AG08395 (cell line): ENCODE measurements around the gene NUDT9.
"Not testable (repeated sequence)": the region's sequence is repeated elsewhere in the genome, so short reads cannot be mapped to it uniquely, and the experiment has no call there.

Source experiments
- DNase-seq: peaks from one replicate; pipeline ENCODE4 v3.0.0; 2012; ENCODE audit warnings: mixed read lengths, low spot score

NUDT9 gene

DNA sequence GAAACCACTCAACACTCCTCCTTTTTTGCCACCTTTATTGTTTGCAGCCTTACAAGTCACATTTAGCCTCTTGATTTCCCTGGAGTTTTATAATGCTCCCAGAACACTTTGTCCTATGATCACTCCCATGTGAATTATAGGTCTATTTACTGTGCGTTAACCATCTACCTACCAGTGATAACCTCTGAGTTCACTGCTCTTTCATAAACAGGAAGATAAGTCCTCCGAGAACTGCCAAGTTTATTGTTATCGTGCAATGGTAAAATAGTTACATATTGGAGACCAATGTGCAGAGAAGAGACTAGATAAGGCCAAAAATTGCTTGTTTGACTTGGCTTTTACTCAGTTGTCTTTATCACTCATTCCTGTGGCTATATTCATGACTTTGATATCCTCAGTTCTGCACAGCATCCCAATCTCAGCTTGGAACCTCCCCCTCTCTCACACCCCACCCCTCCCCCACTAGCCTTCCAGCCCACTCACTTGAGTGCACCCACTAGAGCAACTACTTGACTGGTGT, 12.9 kb upstream of the NUDT9 start:
- no peak for DNase-seq

DNA sequence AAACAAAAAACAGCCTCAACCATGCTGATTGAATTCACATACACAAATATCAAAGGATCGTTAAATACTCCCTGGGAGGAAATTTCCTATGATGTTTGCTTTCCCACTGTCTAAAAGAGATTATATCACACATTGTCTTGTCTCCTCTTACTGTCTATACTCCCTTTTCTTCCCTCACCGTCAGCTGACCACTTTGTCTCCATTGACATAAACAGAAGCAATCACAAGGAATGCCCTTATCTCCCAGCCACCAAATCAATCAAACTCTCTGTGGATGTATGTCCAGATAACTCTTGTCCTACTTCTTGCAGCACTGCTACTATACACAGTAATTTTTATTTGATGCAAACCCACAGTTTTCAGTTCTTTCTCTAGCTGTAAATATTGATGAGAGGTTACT, 12.2 kb upstream of the NUDT9 start:
- no peak for DNase-seq

DNA sequence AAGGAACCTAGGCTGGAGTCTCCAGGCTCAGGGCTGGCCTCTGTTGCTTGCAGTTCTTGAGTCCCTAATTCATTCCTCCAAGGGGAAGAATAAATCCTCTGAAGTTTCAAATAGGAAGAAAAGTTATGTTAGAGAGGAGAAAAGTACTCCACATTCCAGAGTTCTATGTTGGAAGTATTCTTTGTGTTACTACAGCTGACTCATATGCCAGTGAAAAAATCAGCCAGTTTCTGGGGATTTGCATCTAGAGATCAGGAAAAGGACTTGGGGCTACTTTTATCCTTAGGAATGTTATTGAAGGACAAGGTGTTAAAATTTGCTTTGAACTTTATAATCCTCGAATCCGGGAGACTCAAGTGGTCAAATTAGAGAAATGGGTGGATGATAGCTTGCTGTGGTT, 11.7 kb upstream of the NUDT9 start:
- no peak for DNase-seq

DNA sequence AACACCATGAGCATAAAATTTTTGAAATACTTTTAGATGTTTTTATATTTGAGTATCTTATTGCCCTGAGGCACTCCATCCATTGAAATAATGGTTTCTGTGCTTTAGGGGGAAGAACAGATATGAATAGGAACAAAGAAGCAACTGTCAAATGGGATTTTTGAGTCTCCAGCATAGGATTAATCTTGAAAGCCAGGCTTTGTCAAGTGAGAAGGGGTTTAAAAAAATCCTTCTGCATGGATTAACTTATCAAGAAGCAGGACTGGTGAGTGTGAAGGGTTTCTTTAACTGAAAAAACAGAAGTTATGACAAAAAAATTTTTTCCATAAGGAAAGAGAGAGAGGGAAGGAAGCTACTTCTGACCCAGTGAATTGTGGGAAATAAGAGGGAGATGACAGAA, 7.6 kb upstream of the NUDT9 start:
- DNase-seq, result no peak

DNA sequence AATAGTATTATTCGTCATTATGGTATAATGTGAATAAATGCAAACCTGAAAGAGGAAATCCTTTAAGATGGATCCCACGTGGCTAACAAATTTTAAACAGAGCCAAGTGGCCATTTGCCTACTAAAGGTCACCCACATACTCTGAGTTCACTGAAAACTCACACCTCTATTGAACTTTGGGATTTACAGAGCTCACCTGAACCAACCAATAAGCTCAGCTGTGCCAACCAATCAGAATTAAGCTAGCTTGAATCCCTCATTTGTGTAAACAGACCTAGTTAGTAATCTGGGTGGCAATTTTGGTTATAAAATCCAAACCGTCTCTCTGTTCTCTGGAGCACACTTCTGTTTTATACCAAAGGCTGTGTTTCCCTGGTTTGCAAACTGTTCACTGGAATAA, 5.4 kb upstream of the NUDT9 start:
- no peak for DNase-seq

DNA sequence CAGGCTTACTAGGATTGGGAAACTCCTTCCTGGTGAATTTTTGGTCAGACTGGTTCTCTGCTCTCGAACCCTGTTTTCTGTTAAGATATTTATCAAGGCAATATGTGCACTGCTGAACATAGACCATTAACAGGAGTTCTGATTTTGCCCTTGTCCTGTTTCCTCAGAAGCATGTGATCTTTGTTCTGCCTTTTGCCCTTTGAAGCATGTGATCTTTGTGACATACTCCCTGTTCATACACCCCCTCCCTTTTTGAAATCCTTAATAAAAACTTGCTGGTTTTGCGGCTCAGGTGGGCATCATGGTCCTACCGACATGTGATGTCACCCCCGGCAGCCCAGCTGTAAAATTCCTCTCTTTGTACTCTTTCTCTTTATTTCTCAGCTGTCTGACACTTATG, 4.0 kb upstream of the NUDT9 start:
- DNase-seq, result not testable (repeated sequence)

DNA sequence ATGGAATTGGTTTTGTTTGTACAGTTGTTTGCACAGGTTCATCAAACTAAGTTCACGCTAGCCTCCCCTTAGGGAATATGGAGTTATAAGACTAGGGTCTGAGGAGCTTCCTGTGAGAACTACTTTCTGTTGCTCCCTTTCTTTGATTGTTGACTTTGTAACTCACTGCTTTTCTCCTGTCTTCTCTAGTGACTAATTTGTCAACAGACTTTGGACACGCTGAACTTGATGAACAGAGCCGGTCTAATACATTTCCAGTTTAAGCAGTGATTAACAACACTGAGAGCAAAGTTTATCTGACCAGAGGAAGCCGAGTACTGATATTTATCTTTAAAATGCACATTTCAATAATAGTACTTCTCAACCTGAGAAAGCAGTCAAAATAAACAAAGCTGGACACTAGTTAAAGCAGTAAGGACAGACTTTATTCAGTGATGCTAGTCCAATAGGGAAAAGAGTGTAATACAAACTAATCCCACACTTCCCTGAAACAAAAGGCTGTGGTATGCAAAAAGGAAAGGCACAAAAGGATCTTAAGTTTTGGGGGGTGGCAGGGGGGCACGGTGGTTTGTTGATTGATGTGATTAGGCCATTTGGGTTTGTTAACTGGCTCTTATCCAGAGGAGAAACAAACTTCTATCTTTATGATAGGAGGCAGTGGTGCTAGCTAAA, 2.7 kb upstream of the NUDT9 start:
- DNase-seq, result no peak

DNA sequence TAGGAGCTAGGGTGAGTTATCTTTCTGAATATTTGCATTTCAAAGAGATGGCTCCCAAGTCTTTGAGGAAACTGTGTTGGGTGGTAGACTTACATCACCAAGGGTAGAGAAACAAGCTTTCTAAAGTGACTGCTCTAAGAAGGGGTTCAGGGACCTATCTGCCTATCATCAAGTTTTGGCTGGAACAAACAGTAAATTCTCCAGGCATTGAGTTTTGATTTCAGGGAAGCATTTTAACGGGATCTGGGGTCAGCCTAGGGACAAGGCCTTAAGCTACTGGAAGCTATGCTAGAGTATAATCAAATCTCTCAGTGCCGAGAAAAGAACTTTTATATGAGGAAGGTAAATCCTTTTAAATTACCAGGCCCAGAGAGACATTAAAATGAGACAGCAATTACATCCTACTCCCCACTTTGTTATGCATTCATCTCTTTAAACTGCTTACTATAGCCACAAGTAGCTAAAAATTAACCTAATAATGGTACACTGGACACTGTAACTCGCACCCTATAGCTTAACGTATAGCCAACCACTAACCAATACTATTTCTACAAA, 2.0 kb upstream of the NUDT9 start:
- no peak for DNase-seq

DNA sequence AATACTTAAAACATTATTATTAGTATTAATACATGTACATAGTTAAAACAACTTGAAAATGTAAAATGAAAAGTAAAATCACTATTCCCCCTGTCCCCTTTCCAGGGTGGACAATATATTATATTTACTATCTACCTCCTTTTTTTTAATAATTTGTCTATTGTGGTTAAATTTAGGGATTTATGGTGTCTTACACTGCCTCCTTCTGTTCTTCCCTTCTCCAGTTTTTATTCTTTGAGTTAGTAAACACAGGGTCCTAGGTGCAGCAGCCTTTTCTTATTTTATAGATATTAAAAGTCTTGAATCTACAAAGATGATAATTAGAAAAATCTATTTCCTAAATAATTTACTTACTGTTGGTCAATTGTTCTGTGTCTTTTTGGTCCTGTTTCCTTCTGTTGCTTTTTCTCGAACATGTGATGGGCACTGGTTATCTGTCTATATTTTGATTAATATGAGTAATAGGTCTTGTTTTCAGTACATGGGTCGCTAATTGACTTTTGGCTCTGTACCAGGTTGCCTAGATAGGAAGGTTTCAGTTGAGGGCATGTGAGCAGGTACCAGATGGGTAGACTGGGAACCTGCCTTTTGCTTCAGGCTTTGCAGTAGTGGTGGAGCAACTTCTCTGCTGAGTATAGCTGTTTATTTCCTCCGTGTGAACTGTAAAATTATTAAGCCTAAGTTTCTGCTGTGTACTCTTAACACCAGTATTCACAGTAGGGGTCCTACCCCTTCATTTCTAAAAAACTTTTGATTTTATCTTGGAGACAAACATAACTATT, 1.1 kb downstream of the NUDT9 start:
- no peak for DNase-seq

DNA sequence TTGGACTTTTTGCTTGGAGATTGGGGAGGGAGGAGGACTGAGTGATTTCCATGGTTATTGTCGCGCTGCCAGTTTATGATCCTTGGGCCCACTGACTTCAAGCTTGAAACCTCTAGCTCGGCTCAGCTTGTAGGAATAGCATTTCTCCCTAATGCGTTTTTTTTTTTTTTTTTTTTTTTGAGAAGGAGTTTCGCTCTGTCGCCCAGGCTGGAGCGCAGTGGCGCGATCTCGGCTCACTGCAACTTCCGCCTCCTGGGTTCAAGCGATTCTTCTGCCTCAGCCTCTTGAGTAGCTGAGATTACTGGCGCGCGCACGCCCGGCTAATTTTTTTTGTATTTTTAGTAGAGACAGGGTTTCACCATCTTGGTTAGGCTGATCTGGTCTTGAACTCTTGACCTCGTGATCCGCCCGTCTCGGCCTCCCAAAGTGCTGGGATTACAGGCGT, 1.7 kb downstream of the NUDT9 start:
- DNase-seq, result not testable (repeated sequence)

DNA sequence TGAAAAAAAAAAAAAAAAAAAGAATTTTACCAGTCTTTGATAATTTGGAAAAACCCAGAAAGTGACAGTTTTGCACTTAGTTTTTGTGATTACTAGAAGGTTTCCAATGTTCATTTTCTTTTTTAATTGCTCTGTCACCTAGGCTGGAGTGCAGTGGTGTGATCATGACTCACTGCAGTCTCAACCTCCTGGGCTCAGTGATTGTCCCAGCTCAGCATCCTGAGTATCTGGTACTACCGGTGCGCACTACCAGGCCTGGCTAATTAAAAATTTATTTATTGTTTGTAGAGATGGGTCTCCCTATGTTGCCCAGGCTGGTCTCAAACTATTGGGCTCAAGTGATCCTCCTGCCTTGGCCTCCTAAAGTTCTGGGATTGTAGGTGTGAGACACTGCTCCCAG, 3.3 kb downstream of the NUDT9 start:
- DNase-seq, result no peak

DNA sequence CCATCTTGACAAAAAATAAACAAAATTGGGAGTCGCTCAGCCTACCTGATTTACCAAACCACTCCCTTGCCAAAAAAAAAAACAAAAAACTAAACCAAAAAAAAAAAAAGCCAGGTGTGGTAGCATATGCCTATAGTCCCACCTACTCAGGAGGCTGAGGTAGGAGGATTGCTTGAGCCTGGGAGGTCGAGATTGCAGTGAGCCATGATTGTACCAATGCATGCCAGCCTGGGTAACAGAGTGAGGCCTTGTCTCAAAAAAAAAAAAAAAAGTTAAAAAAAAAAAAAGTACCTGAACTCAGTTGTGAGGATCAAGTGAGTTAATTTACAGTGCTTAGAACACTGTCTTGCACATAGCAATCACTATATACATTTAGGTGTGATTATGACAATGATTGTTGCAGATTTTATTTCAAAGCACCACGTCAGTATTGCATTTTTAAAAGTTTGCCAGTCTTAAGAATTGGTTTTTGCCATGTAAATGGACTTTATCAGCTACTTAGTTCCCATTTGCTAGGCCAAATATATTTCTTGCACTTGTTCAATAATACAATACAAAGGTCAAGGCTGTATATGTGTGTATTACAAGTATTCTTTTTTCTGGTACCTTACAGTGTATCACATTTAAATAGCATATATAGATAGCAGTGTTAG, 4.6 kb downstream of the NUDT9 start:
- no peak for DNase-seq

DNA sequence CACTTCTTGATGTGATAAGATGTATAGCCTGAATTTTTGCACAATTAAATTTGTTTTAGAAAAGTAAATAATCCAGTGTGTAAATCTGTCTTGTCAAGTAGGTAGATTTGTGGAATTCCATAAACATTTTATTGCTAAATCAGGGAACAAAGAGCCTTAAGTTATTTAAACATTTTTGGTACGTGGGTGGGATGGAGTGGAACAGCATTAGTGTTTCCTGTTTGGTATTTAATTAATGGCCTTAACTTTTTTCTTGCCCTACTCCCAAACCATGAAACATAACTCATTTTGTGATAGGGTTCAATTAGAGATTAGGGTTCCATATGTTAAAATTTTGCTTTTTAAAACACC, 5.1 kb downstream of the NUDT9 start:
- no peak for DNase-seq

DNA sequence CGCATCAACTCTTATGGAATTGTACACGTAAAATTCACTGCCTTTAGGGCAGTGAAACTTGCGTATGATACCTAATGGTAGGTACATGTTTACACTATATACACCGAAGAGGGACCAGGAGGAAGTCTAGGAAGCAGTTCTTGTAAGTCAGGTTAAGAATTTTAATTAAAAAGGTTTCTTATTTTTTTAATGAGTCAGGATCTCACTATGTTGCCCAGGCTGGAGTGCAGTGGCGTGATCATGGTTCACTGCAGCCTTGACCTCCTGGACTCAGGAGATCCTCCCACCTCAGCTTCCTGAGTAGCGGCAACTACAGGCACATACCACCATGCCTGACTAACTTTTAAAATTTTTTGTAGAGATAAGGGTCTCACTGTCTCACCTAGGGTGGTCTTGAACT, 6.6 kb downstream of the NUDT9 start:
- DNase-seq, result no peak

DNA sequence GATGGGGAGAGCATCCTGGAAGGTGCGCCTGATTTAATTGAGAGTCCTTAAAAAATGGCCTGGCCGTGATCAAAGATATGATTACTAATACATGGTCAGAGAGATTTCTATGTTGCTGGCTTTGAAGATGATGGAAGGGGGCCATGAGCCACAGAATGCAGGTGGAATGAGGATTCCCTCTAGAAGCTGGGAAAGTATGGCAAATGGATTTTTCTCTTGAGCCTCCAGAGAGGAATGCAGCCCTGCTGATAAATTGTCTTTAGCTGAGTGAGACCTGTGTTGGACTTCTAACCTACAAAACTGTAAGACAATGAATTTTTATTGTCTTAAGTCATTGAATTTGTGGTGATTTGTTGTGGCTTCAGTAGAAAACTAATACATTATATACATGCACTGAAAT, 7.7 kb downstream of the NUDT9 start:
- no peak for DNase-seq

DNA sequence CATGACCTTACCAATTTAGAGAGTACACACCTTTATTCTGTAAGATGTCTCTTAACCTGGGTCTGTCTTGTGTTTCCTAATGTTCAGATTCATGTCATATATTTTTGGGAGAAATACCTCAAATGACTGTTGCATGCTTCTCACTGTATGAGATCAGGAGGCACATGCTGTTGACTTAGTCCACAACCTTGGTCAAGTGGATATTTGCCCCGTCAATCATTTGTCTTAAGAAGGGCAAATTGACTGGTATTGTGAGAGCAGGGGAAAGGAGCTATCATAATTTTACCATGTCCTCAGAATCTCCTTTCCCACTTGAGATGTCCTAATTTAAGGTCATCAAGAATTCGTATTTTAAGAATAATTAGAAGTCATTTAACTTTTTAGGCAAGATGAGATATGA, 11.0 kb downstream of the NUDT9 start:
- DNase-seq, result no peak

DNA sequence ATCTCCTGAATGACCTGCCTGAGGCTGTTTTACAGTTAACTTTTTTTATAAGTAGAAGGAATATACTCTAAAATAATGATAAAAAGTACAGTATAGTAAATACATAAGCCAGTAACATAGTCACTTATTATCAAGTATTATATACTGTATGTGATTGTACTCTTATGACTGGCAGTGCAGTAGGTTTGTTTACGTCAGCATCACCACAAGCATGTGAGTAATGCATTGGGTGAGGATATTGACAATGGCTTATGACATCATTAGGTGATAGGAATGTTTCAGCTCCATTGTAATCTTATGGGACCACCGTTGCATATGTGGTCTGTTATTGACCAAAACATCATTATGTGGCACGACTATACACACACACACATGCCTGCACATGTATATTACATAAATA, 20.5 kb downstream of the NUDT9 start:
- no peak for DNase-seq

DNA sequence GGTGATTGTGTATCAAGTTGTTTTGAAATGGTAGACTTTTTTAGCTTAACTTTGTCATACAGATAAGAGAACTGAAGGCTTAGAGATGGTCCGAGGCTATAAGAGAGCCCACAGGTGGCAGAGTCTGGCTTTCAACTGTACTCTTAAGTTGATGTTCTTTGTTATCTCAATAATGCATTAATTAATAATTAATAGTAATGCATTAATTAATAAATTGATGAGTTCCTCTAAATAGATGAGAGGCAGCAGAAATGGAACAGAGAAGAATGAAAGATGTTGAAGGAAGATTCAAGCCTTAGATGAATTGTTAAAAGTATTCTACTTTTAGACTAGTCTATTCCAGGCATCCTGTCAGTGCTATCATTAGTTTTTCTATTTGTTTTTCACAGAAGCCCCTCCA, 22.4 kb downstream of the NUDT9 start:
- no peak for DNase-seq

DNA sequence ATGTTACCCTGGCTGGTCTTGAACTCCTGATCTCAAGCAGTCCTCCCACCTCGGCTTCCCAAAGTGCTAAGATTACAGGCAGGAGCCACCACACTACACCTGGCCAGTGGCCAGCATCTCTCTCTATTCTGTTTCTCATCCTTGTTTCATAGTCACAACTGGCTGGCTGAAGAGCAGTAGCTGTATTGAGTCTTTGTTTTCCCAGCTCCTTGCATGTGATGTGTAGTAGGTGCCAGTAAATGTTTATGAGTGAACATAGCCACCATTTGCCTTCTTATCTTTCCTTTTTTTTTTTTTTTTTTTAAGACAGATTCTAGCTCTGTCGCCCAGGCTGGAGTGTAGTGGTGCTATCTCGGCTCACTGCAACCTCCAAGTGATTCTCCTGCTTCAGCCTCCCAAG, 23.6 kb downstream of the NUDT9 start:
- DNase-seq, result no peak

DNA sequence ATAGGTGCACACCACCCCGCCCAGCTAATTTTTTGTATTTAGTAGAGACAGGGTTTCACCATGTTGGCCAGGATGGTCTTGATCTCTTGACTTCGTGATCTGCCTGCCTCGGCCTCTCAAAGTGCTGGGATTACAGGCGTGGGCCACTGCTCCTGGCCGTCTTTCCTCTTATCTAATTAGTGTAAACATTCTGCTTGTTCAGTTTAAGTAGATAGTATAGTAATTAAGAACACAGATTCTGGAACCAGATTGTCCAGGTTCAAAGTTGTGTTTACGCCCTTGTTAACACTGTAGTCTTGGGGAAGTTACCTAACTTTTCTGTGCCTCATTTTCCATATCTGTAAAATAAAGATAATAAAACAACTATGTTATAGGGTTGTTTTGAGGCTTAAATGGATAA, 24.0 kb downstream of the NUDT9 start:
- DNase-seq, result not testable (repeated sequence)

DNA sequence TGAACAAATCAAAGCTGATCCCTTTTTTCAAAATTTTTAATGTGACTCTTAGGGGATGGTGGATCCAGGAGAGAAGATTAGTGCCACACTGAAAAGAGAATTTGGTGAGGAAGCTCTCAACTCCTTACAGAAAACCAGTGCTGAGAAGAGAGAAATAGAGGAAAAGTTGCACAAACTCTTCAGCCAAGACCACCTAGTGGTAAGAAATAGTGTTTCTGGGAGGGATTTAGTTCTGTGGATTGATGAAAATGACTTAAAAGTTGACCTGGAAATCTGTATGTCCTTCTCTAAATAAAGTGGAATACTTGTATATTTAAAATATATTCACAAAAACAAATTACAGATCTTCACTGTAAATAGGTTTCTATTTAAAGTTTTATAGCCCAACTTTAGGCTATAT, 29.2 kb downstream of the NUDT9 start:
- DNase-seq, result no peak

DNA sequence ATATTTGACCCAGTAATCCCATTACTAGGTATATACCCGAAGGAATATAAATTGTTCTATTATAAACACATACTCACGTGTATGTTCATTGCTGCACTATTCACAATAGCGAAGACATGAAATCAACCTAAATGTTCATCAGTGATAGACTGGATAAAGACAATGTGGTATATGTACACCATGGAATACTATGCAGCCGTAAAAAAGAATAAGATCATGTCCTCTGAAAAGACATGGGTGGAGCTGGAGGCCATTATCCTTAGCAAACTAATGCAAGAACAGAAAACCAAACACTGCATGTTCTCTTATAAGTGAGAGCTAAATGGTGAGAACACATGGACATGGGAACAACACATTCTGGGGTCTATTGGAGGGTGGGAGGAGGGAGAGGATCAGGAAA, 36.5 kb downstream of the NUDT9 start:
- no peak for DNase-seq

DNA sequence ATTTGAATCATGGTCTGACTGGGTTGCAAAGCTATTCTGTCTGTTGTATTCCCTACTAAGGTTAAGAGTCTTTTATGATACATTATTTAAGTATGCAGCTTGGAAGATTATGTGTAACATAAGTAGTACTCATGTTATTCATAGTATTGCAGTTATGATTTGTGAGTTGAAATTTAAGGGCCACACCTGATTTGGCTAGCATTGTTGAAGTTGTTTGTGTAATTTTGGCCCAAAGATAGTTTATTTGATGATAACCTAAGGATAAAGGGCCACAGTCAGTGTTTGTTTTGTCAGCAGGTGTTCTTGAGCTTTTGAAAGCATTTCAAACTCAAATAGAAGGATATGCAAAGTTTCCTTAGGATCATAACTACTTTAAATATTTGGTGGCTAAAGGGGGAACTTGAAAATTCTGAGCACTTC, 38.9 kb downstream of the NUDT9 start:
- no peak for DNase-seq
